Fibroblast of lung (primary cell): ENCODE measurements around the gene CLCC1. TPM values are rescaled to one million over a fixed set of nuclear protein-coding genes. Genes with fewer than 3 reads are reported as not detected.

Source experiments
- DNase-seq, 2 donors: peaks; one replicate each; pipeline versions ENCODE4 v3.0.0 to v3.0.0-alpha.2; 2010; ENCODE audit warnings: low read depth in 2 of 2
- H2AFZ ChIP-seq: 2 replicates; pipeline ENCODE4 v1.5.1; 2012; ENCODE audit warnings: low read length, control low read depth, inconsistent platforms
- H3K27ac ChIP-seq: 2 replicates; pipeline ENCODE4 v1.5.1; 2011; ENCODE audit warnings: low read length, control low read depth; ENCODE audit not compliant: insufficient read depth
- H3K27me3 ChIP-seq: 2 replicates; pipeline ENCODE4 v1.5.1; 2011; ENCODE audit warnings: mild to moderate bottlenecking, low read length; ENCODE audit not compliant: control insufficient read depth, insufficient read depth
- H3K36me3 ChIP-seq: 2 replicates; pipeline ENCODE4 v1.5.1; 2011; ENCODE audit warnings: low read length; ENCODE audit not compliant: control insufficient read depth, insufficient read depth
- H3K4me1 ChIP-seq: 2 replicates; pipeline ENCODE4 v1.5.1; 2011; ENCODE audit warnings: low read length; ENCODE audit not compliant: control insufficient read depth, insufficient read depth; ENCODE audit errors: extremely low read depth
- H3K4me2 ChIP-seq: 2 replicates; pipeline ENCODE4 v1.5.1; 2011; ENCODE audit warnings: low read length, control low read depth; ENCODE audit not compliant: insufficient read depth; ENCODE audit errors: extremely low read depth
- H3K4me3 ChIP-seq, 4 experiments: fragments of 200-600 bp in 1 of 4; sonication (generic) in 1 of 4; replicated peaks in 1 of 4; 2 replicates each; pipeline ENCODE4 v1.5.1; 2011 to 2016; ENCODE audit warnings: low read length in 4 of 4, low read depth in 3 of 4, mild to moderate bottlenecking in 3 of 4, control low read depth in 2 of 4, inconsistent platforms in 1 of 4, mixed read lengths in 1 of 4; ENCODE audit not compliant: insufficient read depth in 1 of 4; ENCODE audit errors: control extremely low read depth in 1 of 4
- H3K79me2 ChIP-seq: 2 replicates; pipeline ENCODE4 v1.5.1; 2012; ENCODE audit warnings: mild to moderate bottlenecking, low read length, inconsistent platforms; ENCODE audit not compliant: control insufficient read depth, insufficient read depth
- H3K9ac ChIP-seq: 2 replicates; pipeline ENCODE4 v1.5.1; 2011; ENCODE audit warnings: mild to moderate bottlenecking, low read length, control low read depth; ENCODE audit not compliant: insufficient read depth
- H3K9me3 ChIP-seq: 2 replicates; pipeline ENCODE4 v1.5.1; 2012; ENCODE audit warnings: low read depth, low read length; ENCODE audit not compliant: control insufficient read depth, insufficient read depth
- H4K20me1 ChIP-seq: 2 replicates; pipeline ENCODE4 v1.5.1; 2011; ENCODE audit warnings: low read length; ENCODE audit not compliant: control insufficient read depth, insufficient read depth; ENCODE audit errors: extremely low read depth
- CTCF ChIP-seq, 2 donors: IDR thresholded peaks in 1 of 2; conservative IDR thresholded peaks in 1 of 2; 1 replicate in 1 of 2; 2 replicates in 1 of 2; pipeline ENCODE4 v1.5.1; 2011 to 2012; ENCODE audit warnings: low read length in 2 of 2, control low read depth in 1 of 2, inconsistent platforms in 1 of 2, low read depth in 1 of 2, mild to moderate bottlenecking in 1 of 2
- EZH2 ChIP-seq: IDR thresholded peaks from 2 replicates; pipeline ENCODE4 v1.5.1; 2012; ENCODE audit warnings: low read length, control low read depth, mild to moderate bottlenecking; ENCODE audit errors: missing control alignments
- polyA plus RNA-seq, 2 donors: library from polyadenylated mRNA; depleted of rRNA in 1 of 2; stranded (reverse) in 1 of 2; unstranded in 1 of 2; fragments of >200 nt; gene quantifications; 2 replicates each; pipeline ENCODE4 v1.2.1, GENCODE V29; 2011 to 2012; ENCODE audit warnings: missing spikeins in 1 of 2
- total RNA-seq: library from RNA; depleted of rRNA; stranded (reverse); fragments of >200 nt; gene quantifications from 2 replicates; pipeline ENCODE4 v1.2.1, GENCODE V29; 2014

The CLCC1 gene
- total and polyA plus RNA-seq, 2 donors (not counting 1 experiment from before 2014, with no cell fraction given): 31.0 to 33.1 TPM

GRCh38 chr1:108983114-108983513 is 19.8 kb upstream of the CLCC1 start:
- H3K79me2 ChIP-seq: no peaks in the 10 kb centered on the region
- H3K9me3 ChIP-seq: no peaks in the 10 kb centered on the region
- no peaks in the 10 kb centered on the region for H3K27me3 ChIP-seq
- no peaks in the 10 kb centered on the region for H3K36me3 ChIP-seq
- H3K4me3 ChIP-seq: no peak overlapping the region
- no peak for TF ChIP-seq EZH2
- TF ChIP-seq CTCF (conservative IDR thresholded peaks at IDR 0.05 in 1 of 2, IDR thresholded peaks at IDR 0.05 in 1 of 2; ENCODE audit: low read depth in 1 of 2, low read length in 2 of 2): no peak
- H3K4me2 ChIP-seq: no peak overlapping the region
- no peak overlapping the region for H3K9ac ChIP-seq
- H3K4me1 ChIP-seq: no peaks in the 10 kb centered on the region
- no peaks in the 10 kb centered on the region for H4K20me1 ChIP-seq
- H2AFZ ChIP-seq: no peak overlapping the region
- no peak overlapping the region for H3K27ac ChIP-seq
- DNase-seq: no peak

- H3K4me1 ChIP-seq: no peaks in the 10 kb centered on the region
- H3K27me3 ChIP-seq: no peaks in the 10 kb centered on the region
- no peaks in the 10 kb centered on the region for H4K20me1 ChIP-seq
- H3K79me2 ChIP-seq: no peaks in the 10 kb centered on the region
- H3K4me3 ChIP-seq: no peak overlapping the region
- no peak overlapping the region for H3K27ac ChIP-seq
- no peaks in the 10 kb centered on the region for H3K9me3 ChIP-seq
- no peak for TF ChIP-seq CTCF (conservative IDR thresholded peaks at IDR 0.05 in 1 of 2, IDR thresholded peaks at IDR 0.05 in 1 of 2; ENCODE audit: low read depth in 1 of 2, low read length in 2 of 2)
- TF ChIP-seq EZH2: no peak
- no peak for DNase-seq
- H3K36me3 ChIP-seq: no peaks in the 10 kb centered on the region
- no peak overlapping the region for H2AFZ ChIP-seq
- no peak overlapping the region for H3K4me2 ChIP-seq
- no peak overlapping the region for H3K9ac ChIP-seq
Observed at GRCh38 chr1:108976658-108977057, 13.4 kb upstream of the CLCC1 start.

GRCh38 chr1:108972951-108973350 is 9.7 kb upstream of the CLCC1 start:
- TF ChIP-seq EZH2 (no peak), CTCF (conservative IDR thresholded peaks at IDR 0.05 in 1 of 2, IDR thresholded peaks at IDR 0.05 in 1 of 2; ENCODE audit: low read depth in 1 of 2, low read length in 2 of 2) (no peak)
- Histone ChIP-seq H2AFZ (no peak overlapping the region), H3K4me2 (no peak overlapping the region), H3K27me3 (no peaks in the 10 kb centered on the region), H3K27ac (no peak overlapping the region), H3K79me2 (no peaks in the 10 kb centered on the region), H3K9me3 (no peaks in the 10 kb centered on the region), H3K36me3 (peaks cover 3% of the 10 kb centered on the region), H4K20me1 (no peaks in the 10 kb centered on the region), H3K9ac (no peak overlapping the region), H3K4me1 (no peaks in the 10 kb centered on the region), H3K4me3 (no peak overlapping the region)
- no peak for DNase-seq
